ENCODE measurements around the gene AHRR.
"Not testable (repeated sequence)": the region's sequence is repeated elsewhere in the genome, so short reads cannot be mapped to it uniquely, and the experiment has no call there.

The AHRR gene

DNA sequence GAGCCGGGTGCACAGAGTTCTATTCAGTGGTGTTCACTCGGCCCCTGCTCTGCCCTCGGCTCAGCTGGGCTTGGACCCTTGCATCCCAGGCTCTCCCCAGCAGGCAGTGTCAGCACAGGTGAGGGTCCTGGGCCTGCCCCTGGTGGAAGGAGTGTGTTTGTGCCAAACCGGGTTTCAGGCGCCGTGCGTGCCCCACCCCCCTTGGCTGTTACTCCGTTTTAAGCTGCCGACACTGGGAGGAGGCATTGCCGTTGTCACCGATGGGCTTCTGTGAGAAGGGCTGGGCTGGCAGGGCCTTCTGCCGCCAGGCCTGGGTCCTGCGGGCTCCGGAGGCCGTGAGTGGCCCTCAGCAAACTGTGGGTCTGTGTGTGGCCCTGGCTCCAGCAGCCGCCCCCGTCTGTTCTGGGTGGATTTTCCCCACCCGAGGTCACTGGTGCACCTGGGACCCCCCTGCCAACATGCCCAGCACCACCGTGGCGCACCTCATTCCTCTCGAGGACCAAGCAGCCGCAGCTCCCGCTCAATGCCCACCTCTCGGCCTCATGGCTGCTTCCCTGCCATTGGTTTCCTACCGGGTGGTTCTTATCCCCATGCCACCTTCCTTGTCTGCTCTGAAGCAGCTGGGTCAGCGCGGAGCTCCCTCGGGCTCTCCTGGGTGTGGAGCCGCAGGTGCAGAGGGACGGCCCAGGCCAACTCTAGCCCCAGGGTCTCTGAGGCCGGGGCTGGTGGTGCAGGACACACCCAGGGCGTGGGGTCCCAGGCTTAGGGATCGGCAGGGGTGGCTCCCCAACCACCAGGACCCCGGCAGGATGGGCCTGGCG is 77.2 kb downstream of the AHRR start:
- DNase-seq: no peak

DNA sequence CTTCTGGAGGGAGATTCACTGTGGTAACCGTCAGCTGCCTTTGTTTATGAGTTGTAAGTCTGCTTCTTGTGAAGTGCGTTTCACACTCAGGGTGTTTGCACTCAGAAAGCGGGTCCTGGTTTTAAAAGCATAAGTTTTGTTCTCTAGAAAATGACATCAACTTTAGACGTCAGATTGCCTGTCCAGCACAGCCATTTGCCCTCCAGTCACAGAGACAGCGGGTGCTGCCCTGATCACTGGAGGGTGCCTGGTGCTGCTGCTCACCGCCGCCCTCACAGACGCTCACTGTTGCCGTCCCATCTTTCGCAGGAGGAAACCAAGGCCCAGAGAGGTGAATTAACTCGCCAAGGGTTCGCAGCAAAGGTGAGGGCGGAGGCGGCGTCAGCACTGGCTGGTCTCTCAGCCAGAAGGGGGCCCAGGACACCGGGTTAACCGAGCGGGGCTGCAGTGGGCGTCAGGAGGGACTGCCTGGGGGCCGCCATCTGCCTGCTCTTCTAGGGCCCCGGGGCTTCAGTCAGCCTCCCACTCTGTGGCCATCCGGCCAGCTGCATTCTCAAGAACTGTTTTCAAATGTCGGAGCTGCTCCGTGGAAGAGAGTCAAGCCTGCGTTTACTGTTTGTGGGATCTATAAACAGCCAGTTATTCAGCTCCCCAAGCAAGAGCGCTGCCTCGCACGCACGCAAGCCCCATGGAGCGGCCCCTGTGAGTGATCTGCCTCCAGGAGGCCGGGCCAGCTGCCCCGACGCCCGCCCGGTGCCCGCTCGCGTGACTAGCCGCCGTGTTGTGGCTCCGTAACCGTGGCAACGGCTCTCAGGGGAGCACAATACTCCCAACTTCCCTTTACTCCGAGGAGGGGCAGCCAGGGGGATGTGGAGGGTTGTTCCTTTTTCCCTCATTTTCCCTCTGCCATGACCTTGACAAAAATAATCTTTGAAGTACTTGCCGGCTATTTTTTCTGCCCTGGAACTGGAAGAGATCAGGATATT is 78.1 kb downstream of the AHRR start:
- peak; percentile 41 to 86 for DNase-seq

DNA sequence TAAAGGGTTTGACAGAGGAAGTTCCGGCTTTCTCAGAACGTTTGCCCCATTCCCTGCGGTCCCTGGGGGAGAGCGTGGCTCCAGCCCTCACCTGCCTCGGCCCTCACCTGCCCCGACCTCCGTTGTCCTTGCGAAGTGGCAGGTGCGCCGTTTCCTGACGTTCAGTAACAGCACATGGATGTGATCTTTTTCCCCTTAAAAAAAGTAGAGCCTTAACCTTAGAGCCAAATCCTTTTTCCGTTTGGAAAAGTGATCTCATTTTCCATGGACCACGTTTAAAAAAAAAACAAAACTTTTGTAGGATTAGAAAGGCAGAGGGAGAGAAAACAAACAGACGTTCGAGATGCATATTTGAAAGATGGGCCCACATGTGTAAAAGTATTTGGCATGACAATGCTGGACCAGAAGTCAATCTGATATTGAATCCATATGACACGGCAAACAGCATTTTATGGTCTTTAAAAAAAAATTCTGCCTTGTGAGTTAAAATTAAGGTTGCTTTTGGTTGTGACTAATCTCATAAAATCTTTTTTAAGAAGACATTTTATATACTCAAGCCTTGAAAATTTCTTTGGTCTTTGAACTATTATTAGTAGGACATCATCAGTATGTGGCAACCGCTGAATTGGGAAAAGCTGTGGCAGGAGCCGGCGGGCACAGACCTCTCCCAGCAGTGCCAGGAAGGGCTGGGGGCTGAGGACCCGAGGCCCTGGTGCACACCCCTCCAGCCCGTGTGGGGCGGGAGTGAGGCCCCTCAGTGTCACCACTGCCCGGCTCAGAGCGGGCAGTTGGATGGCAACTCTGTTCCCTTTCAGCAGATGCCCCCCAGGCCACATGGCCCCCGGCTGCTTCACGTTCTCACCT is 79.0 kb downstream of the AHRR start:
- DNase-seq: no peak

DNA sequence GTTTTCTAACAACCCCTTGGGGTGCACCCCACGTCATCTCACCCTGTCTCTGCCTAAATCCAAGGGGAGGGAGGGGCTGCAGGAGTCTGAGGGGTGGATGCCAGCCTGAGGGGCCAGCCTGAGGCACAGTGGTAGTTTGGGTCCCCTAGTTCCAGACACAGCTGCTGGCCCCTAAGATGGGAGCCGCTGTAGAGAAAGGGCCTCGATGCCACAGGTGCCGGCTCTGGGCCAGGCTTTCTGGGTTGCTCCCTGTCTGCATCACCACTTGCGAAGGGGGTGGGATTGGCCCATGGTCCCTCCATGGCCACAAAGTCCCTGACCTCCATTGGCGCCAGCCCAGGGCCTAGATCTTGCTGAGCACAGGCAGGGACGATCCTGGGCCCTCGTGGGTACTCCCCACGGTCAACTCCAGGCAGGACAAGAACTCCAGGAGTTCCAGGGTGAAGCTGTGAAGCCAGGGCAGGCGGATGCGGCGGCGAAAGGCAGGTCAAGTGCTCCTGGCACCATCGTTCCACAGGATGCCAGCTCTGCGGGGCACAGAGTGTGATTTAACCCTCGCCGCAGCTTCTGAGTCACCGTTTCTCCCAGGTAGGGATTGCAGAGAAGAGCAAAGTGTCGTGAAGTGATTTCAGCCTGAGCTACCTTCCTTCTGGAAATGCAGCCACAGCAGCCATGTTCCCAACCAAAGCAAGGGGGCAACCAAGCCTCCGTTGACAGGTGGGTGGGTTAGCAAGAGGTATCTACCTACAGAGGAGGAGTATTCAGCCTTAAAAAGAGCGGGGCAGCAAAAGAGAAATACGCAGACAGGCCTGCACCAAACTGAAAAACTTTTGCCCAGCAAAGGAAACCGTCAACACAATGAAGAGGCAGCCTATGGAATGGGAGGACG is 79.9 kb downstream of the AHRR start:
- DNase-seq: no peak

DNA sequence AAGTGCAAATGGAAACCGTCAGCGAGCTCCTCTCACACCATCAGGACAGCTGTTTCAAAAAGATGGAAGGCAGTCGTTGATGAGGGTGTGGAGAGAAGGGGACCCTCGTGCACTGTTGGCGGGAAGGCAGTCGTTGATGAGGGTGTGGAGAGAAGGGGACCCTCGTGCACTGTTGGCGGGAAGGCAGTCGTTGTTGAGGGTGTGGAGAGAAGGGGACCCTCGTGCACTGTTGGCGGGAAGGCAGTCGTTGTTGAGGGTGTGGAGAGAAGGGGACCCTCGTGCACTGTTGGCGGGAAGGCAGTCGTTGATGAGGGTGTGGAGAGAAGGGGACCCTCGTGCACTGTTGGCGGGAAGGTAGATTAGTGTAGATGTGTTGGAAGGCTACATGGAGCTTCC is 80.7 kb downstream of the AHRR start:
- DNase-seq: not testable (repeated sequence)

DNA sequence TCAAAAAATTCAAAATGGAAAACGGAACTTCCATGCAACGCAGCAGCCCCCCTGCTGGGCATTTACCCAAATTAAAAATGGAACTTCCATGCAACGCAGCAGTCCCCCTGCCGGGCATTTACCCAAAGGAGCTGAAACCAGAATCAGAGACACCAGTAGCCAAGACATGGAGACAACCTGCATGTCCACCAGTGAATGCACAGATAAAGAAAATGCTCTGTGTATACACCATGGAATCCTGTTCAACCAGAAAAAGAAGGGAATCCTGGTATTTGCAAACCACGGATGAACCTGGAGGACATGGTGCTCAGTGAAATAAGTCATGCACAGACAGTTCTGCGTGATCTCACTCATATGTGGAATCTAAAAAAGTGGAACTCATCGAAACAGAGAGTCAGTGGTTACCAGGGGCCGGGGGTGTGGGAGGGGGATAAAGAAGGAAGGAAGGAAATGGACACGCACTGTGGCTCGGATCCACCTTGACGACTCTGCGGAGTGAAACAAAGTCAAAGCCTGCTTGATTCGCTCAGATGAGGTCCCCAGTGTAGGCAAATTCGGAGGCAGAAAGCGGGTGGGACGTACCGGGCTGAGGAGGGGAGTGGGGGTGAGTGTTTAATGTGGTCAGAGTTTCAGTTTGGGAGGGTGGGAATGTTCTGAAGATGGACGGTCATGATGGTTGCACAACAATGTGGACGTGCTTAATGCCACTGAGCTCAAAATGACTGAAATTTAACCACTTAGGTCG is 81.3 kb downstream of the AHRR start:
- DNase-seq: peak in 1 of 2 donors; percentile 46

DNA sequence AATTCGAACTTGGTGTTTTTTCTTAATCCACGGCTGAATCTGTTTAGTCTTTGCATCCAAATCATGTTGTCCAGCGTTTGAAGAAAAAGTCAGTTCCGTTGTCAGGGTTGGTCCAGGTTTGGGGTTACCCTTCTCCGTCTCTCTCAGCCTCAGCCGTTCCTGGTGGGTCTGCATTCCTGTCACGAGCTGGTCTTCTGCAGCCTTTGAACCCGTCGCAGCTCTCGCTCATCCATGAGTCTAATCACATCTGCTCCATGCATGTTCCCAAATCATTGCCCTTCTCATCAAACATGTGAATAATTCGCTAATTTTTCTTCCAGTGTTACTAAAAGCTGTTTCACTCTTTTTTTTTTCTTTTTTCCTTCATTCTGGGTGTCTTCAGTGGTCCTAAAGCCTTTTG is 82.5 kb downstream of the AHRR start:
- no peak for DNase-seq

DNA sequence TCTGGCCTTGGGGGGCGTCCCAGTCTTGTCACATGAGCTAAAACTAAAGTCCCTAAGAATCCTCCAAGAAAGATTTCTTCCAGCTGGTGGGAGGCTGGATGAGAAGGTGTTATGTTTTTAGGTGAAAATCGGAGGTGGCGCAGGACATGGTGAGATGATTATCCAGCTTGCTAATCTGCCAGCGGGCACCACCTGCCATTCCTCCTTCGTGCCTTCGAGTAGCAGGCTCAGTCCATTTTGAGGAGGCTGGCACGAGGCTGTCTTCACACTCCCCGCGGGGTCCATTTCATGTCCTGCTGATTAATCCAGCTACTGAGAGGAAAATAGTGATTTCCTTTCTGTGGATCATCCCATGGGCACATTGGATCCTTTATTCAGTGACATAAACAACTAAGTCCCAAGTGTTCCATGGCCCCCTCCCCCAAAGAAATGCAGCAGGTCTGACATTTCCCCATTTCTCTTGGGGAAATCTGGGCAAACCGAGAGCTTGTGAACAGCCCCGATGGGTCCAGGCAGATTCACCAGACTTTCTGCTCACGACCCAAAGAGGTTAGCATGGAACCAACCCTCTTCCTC is 83.2 kb downstream of the AHRR start:
- no peak for DNase-seq

DNA sequence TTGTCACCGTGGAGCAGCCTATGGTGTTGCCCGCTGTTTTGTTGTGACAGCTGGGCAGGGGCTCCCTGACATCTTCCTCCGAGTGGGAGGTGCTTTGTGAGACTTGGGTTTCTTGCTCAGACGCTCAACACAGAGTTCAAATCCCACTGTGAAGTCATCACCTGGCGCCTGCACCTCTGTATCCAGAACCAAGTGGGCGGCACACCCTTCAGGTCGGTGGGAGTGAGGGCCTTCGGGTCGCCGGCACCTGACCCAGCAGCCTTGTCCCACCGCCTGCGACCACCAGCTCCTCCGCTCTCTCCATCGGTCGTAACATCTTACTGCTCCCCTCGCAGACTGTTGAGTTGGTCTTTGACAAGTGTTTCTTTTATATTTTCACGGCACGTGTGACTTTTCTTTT is 83.9 kb downstream of the AHRR start:
- no peak for DNase-seq

DNA sequence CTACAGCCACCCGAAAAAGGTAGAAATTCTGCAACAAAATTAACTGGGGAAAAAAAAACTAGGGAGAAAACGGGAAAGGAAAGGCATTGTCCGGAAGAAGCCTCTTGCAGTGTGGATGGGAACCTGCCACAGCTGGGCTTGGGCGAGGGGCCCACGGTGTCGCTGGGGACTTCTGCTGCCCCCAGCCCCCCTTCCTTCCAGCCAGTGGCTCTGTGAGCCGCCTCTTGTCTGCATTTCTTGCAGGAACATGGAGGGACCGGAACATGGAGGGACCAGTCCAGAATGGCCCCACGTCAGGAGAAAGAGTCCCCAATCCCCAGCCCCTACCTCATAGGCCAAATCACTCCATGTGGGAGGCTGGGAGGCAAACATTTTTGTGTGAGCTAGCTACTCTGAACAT is 84.5 kb downstream of the AHRR start:
- no peak for DNase-seq

DNA sequence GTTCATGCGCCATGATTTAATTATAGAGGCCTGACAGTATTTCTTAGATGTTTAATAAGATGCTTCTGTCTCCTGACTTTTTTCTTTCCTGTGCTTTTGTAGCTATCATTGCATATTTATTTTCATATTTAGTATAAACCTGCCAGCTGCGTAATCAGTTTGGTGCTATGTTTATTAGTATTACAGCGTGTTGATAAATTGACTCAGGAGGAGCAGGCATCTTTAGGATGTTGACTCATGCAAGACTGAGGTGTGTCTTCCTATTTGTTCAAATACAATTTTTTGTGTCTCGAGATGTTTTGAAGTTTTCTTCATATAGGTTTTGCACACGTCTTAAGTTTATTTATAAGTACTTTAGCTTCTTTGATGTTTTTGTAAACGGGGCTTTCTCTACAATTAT is 85.5 kb downstream of the AHRR start:
- DNase-seq: no peak

DNA sequence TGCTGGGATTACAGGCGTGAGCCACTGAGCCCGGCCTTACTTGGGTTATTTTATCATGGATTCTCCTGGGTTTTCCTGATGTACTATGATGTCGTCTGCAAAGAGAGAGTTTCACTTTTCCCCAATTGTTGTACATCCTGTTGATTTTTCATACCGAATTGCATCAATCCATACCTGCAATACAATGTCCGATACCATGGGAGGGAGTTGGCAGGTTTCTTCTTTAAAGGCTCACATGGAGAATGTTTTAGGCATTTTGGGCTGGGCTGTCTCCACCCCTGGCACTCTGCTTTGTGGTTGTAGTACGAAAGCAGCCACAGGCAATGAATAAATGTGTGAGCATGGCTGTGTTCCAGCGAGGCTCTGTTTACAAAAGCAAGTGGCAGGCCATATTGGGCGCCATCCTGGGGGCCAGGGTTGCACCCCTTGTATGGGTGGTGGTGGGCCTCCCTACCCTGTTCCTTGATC is 86.3 kb downstream of the AHRR start:
- DNase-seq: no peak

DNA sequence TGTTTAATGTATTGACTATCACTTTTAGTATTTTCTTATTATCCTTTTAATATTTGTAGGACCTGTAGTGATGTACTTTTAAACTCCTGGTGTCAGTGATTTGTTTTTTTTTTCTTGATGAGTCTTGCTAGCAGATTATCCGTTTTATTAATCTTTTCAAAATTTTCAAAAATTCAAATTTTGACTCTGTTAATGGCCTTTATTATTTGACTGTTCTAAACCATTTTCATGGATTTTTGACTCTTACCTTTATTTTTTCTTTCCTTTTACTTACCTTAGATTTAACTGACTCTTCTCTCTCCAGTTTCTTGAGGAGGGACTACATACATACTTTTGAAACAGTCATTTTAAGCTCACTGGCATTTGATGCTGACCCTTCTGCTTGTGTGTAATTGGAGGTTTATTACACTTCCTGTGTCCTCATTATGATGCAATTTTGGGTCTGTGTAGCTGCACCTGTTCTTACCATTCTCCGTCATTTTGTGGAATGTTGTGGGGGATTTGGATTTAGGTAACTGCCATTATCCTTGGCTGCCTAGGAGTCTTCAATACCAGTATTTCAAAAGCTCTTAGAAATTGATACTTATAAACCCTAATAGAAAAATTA is 89.5 kb downstream of the AHRR start:
- no peak for DNase-seq

DNA sequence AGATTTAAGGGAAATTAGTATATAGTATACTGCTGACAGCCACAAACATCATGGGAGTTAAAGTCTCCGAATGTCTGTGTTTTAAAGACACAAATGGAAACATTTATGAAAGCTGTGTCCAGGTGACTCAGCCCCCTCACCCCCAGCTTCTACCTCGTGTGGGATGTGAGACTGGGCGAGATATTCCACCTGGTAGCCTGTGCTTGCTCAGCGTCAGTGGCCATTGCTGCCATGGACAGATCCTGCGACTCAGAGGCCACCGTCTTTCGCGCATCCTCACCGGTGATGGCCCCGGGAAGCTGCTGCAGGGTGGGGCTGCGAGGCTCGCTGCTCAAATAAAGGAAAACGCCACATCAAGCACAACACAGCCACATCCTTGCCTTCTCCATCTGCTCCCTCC is 90.2 kb downstream of the AHRR start:
- no peak for DNase-seq

DNA sequence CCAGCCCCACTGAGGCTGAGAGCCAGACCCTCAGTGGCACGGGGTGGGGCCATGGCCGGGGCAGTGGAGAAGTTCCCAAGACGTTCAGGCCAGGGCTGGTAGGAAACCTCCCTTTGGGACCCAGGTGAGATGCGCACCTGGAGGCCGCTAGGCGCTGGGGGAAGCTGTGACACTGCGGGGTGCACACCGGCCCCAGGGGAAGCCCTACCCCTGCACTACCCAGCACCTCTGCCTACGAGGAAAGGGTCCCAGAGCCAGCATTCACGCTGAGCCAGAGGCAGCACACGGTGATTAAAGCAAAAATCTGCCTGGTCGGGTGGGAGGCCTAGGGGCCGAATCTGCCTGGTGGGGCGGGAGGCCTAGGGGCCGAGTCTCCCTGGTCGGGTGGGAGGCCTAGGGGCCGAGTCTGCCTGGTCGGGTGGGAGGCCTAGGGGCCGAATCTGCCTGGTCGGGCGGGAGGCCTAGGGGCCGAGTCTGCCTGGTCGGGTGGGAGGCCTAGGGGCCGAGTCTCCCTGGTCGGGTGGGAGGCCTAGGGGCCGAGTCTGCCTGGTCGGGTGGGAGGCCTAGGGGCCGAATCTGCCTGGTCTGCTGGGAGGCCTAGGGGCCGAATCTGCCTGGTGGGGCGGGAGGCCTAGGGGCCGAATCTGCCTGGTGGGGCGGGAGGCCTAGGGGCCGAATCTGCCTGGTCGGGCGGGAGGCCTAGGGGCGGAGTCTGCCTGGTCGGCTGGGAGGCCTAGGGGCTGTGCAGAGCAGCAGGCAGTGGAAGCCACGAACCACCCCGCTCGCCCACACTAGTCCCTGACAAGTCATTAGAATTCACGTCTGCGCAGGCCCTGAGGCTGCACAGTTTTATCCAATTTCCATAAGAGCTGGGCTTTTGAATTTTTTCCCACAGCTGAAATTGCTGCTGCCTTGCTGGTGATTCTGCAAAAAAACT is 93.7 kb downstream of the AHRR start:
- not testable (repeated sequence) for DNase-seq

DNA sequence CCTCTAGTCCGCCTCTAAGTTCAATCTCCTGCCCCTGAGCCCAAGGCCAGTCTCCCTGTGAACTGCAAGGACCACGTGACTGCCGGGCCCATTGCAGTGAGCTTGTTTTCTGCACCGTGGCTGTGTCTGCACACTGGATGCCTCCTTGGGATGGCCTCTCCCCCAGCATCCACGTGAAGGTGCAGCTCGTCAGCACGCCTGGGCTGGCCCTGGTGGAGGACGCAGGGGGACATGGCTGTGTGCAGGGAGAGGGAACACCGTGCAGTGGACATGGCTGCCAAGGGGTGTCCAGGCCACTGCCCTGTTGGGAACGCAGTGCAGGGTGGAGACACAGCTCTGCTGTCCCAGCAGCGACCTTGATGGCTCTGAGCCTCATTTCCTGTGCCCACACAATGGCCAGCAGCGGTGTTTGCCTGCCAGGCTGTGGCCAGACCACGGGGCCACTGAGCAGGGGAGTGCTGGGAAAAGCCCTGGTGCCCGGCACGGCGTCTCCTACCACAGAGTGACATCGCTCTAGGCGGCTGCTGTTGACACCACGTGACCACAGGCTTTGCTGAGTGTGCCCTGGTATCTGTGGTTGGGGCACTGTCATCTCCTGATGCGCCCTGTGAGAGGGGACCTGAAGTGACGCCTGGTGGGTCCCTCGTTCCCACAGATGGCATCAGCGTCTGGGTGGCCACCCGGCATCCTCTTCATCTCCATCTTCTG is 94.6 kb downstream of the AHRR start:
- DNase-seq: no peak

DNA sequence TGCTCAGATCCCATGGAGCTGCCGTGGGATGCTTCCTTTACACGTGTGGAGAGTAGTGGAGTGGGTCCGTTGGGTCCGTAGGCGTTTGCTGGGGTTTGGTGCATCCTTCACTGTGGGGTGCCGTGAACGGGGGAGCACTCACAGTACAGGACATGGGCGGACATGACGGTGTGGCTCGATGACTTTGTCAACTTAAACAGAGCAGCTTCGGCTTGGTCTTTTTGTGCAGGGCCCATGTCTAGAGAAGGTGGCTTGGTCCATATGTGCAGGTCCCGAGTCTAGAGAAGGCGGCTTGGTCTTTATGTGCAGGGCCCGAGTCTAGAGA is 95.1 kb downstream of the AHRR start:
- DNase-seq: no peak

Measured in CD4-positive, alpha-beta T cell treated with Interleukin-1 beta for 1 hour (primary cell).